Mucosa of rectum (tissue), 2 donors: ENCODE measurements around the gene GRM5.

Experiments used
- H3K27ac ChIP-seq, 2 donors: one replicate each; pipeline ENCODE4 v1.7.0; 2013; ENCODE audit warnings: inconsistent platforms in 2 of 2, low read depth in 2 of 2, low read length in 2 of 2
- H3K27me3 ChIP-seq, 2 donors: one replicate each; pipeline ENCODE4 v1.7.0; 2013; ENCODE audit warnings: low read length in 2 of 2; ENCODE audit not compliant: control insufficient read depth in 2 of 2, insufficient read depth in 2 of 2
- H3K36me3 ChIP-seq, 2 donors: one replicate each; pipeline ENCODE4 v1.7.0; 2013; ENCODE audit warnings: low read length in 2 of 2; ENCODE audit not compliant: control insufficient read depth in 2 of 2, insufficient read depth in 2 of 2
- H3K4me1 ChIP-seq, 2 donors: one replicate each; pipeline ENCODE4 v1.7.0; 2013; ENCODE audit warnings: low read length in 2 of 2, mild to moderate bottlenecking in 1 of 2; ENCODE audit not compliant: control insufficient read depth in 2 of 2, insufficient read depth in 2 of 2
- H3K4me3 ChIP-seq, 2 donors: one replicate each; pipeline ENCODE4 v1.7.0; 2013; ENCODE audit warnings: low read length in 2 of 2
- H3K9ac ChIP-seq, 2 donors: one replicate each; pipeline ENCODE4 v1.7.0; 2013; ENCODE audit warnings: low read length in 2 of 2, low read depth in 1 of 2, mild to moderate bottlenecking in 1 of 2
- H3K9me3 ChIP-seq, 2 donors: one replicate each; pipeline ENCODE4 v1.7.0; 2013; ENCODE audit warnings: low read length in 2 of 2; ENCODE audit not compliant: control insufficient read depth in 2 of 2
- donor health status: healthy.
- donor health status: Normal muscosa, but diverticular disease.

Gene GRM5

DNA sequence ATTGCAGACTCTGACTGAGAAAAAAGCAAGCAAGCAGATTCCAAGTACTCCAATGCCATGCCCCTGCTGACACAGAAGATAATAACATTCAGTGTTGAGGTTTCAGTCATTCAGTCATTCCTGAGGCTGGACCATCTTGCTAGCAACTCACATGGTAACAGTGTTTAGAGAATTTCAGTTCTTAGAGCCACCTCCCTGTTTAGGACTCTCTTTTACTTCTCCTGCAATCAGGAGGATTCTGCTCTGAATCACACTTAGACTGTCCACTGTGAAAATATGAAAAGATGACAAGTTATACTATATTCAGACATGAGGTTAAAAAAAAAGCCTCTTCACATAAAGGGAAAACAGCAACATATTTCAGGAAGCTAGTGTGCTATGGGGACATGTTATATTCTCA lies 544.4 kb downstream of the GRM5 start:
- H3K27ac ChIP-seq = no peak overlapping the region
- no peaks in the 10 kb centered on the region for H3K9me3 ChIP-seq
- no peaks in the 10 kb centered on the region for H3K27me3 ChIP-seq
- H3K9ac ChIP-seq = no peak overlapping the region
- no peaks in the 10 kb centered on the region for H3K36me3 ChIP-seq
- H3K4me3 ChIP-seq = no peak overlapping the region
- no peaks in the 10 kb centered on the region for H3K4me1 ChIP-seq

GRCh38 chr11:88520391-88520790 lies 545.4 kb downstream of the GRM5 start:
- Histone ChIP-seq H3K36me3 (no peaks in the 10 kb centered on the region), H3K27ac (no peak overlapping the region), H3K9ac (no peak overlapping the region), H3K4me3 (no peak overlapping the region), H3K9me3 (no peaks in the 10 kb centered on the region), H3K4me1 (no peaks in the 10 kb centered on the region), H3K27me3 (no peaks in the 10 kb centered on the region)

- Histone ChIP-seq H3K4me3 (no peak overlapping the region), H3K4me1 (no peaks in the 10 kb centered on the region), H3K9ac (no peak overlapping the region), H3K9me3 (no peaks in the 10 kb centered on the region), H3K36me3 (no peaks in the 10 kb centered on the region), H3K27me3 (peaks cover 0 to 4% of the 10 kb centered on the region in 2 donors), H3K27ac (no peak overlapping the region)
These were observed 550.8 kb downstream of the GRM5 start for GRCh38 chr11:88515002-88515401.

- Histone ChIP-seq H3K9me3 (no peaks in the 10 kb centered on the region), H3K4me3 (no peak overlapping the region), H3K27ac (no peak overlapping the region), H3K4me1 (peaks cover 3 to 5% of the 10 kb centered on the region in 2 donors), H3K9ac (no peak overlapping the region), H3K36me3 (no peaks in the 10 kb centered on the region), H3K27me3 (peaks cover 12 to 17% of the 10 kb centered on the region in 2 donors)
These were observed 554.8 kb downstream of the GRM5 start for GRCh38 chr11:88511006-88511405.

DNA sequence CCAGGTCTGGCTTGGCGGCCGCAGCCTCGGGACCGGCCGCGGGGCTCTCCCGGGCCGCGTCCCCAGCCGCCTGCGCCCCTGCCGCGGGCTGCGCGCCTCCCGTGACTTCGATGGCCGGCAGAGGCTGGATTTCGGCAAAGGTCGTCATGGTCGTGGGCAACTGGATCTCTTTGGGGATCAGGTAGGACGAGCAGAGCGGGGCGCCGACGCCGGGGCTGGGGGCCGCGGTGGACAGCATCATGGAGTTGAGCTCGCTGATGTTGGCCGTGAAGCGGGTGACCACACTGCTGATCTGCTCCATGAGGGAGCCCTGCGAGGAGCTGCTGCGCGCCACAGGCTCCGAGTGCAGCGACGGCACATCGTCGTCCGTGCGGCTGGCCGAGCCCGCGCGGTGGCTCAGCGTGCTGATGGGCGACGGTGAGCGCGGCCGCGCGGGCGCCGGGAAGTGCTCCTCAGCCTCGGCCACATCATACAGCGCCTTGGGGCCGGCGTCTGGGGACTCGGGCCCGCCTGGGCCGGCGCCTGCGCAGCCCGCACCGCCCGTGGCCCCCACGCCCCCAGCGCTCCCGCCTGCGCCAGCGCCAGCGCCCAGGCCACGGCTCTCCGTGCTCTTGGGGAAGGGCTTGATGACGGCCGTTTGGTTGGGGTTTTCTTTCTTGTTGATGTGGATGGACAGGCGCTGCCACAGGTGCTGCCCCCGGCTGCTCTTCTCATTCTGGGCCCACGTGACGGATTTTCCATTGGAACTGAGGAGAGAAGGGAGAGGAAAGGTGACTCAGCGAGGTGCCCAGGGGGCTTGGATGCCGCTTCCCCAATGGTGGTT lies 556.8 kb downstream of the GRM5 start:
- Histone ChIP-seq H3K36me3 (no peaks in the 10 kb centered on the region), H3K27me3 (peaks cover 12 to 17% of the 10 kb centered on the region in 2 donors), H3K9me3 (no peaks in the 10 kb centered on the region), H3K4me3 (peak overlapping the region; percentile 46 to 57), H3K9ac (no peak overlapping the region), H3K4me1 (peaks cover 3 to 5% of the 10 kb centered on the region in 2 donors), H3K27ac (no peak overlapping the region)

- Histone ChIP-seq H3K27me3 (peaks cover 12 to 17% of the 10 kb centered on the region in 2 donors), H3K9me3 (no peaks in the 10 kb centered on the region), H3K9ac (no peak overlapping the region), H3K27ac (no peak overlapping the region), H3K4me1 (peaks cover 3 to 5% of the 10 kb centered on the region in 2 donors), H3K4me3 (peak overlapping the region; percentile 23 to 57), H3K36me3 (no peaks in the 10 kb centered on the region)
These were observed 557.4 kb downstream of the GRM5 start for GRCh38 chr11:88508418-88508758.

GRCh38 chr11:88507771-88508417 lies 557.9 kb downstream of the GRM5 start:
- Histone ChIP-seq H3K36me3 (no peaks in the 10 kb centered on the region), H3K27me3 (peaks cover 12 to 17% of the 10 kb centered on the region in 2 donors), H3K9ac (no peak overlapping the region), H3K4me1 (peaks cover 3 to 5% of the 10 kb centered on the region in 2 donors), H3K4me3 (peak overlapping the region; percentile 23 to 57), H3K9me3 (no peaks in the 10 kb centered on the region), H3K27ac (no peak overlapping the region)

GRCh38 chr11:88501541-88501940 lies 564.2 kb downstream of the GRM5 start:
- Histone ChIP-seq H3K4me1 (no peaks in the 10 kb centered on the region), H3K9me3 (no peaks in the 10 kb centered on the region), H3K4me3 (no peak overlapping the region), H3K27ac (no peak overlapping the region), H3K9ac (no peak overlapping the region), H3K27me3 (no peaks in the 10 kb centered on the region), H3K36me3 (no peaks in the 10 kb centered on the region)

GRCh38 chr11:88495836-88496235 lies 569.9 kb downstream of the GRM5 start:
- no peak overlapping the region for H3K4me3 ChIP-seq
- H3K27me3 ChIP-seq = no peaks in the 10 kb centered on the region
- H3K27ac ChIP-seq = no peak overlapping the region
- H3K9me3 ChIP-seq = no peaks in the 10 kb centered on the region
- H3K9ac ChIP-seq = no peak overlapping the region
- H3K36me3 ChIP-seq = no peaks in the 10 kb centered on the region
- no peaks in the 10 kb centered on the region for H3K4me1 ChIP-seq

- H3K36me3 ChIP-seq = no peaks in the 10 kb centered on the region
- H3K4me3 ChIP-seq = no peak overlapping the region
- H3K4me1 ChIP-seq = no peaks in the 10 kb centered on the region
- H3K9ac ChIP-seq = no peak overlapping the region
- no peaks in the 10 kb centered on the region for H3K9me3 ChIP-seq
- H3K27ac ChIP-seq = no peak overlapping the region
- no peaks in the 10 kb centered on the region for H3K27me3 ChIP-seq
These were observed 570.9 kb downstream of the GRM5 start for GRCh38 chr11:88494848-88495247.
